SJSA1 (cell line): ENCODE measurements around the gene ZNF423. TPM values are rescaled to one million over a fixed set of nuclear protein-coding genes. Genes with fewer than 3 reads are reported as not detected.

Experiments
- DNase-seq, 2 experiments: peaks; one replicate each; pipeline ENCODE4 v3.0.0-alpha.2; 2015 to 2020; ENCODE audit warnings: low spot score in 2 of 2, low read depth in 1 of 2
- H3K27ac ChIP-seq: fragments of 250-450 bp; sonication (Bioruptor Pico); 2 replicates; pipeline ENCODE4 v1.5.1; 2020; ENCODE audit warnings: mild to moderate bottlenecking, moderate library complexity
- H3K27me3 ChIP-seq: fragments of 250-450 bp; sonication (Bioruptor Pico); replicated peaks from 2 replicates; pipeline ENCODE4 v1.5.1; 2020; ENCODE audit warnings: mild to moderate bottlenecking, moderate library complexity
- H3K36me3 ChIP-seq: fragments of 250-450 bp; sonication (Bioruptor Pico); 2 replicates; pipeline ENCODE4 v1.5.1; 2020; ENCODE audit warnings: mild to moderate bottlenecking
- H3K4me1 ChIP-seq: fragments of 250-450 bp; sonication (Bioruptor Pico); replicated peaks from 2 replicates; pipeline ENCODE4 v1.6.1; 2021; ENCODE audit warnings: mild to moderate bottlenecking
- H3K4me3 ChIP-seq: fragments of 250-450 bp; sonication (Bioruptor Pico); 2 replicates; pipeline ENCODE4 v1.5.1; 2020; ENCODE audit warnings: mild to moderate bottlenecking
- H3K9me3 ChIP-seq: fragments of 250-450 bp; sonication (Bioruptor Pico); replicated peaks from 2 replicates; pipeline ENCODE4 v1.5.1; 2020; ENCODE audit warnings: mild to moderate bottlenecking
- total RNA-seq: library from RNA; depleted of rRNA; stranded (reverse); fragments of >200 nt; shearing (Covaris generic); gene quantifications from 2 replicates; pipeline ENCODE4 v1.2.3, GENCODE V29; 2014

Gene ZNF423
- total RNA-seq, 1 experiment from 2014 or later: 5.4 TPM

DNA sequence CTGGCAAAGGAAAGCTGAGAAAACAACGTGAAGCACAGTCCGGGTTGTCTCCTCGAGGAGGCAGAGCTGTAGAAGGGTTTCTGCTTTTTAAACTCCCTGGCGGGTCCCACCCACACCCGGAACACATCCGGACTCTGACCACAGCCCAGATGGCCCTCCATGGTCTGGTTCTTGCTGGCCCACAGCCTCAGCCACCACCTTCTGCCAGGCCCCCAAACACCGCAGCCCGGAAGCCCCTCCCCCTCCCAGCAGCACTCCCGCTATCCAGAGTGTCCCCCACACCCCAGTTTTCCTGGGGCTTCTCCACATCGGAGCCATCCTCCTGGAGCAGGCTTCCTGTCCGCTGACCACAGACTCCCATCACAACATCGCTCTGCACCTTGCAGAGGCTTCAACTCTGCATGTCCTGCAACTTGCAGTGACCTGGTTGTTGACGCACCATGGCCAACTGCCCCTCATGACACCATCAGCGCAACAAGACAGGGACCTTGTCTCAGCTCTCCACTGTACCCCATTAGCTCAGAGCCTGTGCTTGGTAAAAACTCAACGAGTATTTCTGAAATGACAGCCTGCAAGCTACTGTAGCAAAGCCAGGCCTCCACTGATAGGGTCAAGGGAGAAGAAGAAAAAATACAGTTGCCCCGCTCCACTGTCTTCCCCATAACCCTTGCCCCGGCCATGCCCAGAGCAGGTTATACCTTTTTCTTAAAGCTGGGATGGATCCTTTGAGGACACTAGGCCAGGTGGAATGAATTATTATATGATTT lies 352.5 kb downstream of the ZNF423 start:
- no peak for DNase-seq
- H3K36me3 ChIP-seq: no peaks in the 10 kb centered on the region
- H3K4me1 ChIP-seq: no peaks in the 10 kb centered on the region
- H3K27me3 ChIP-seq: no peaks in the 10 kb centered on the region
- no peak overlapping the region for H3K4me3 ChIP-seq
- H3K27ac ChIP-seq: no peak overlapping the region
- H3K9me3 ChIP-seq: no peaks in the 10 kb centered on the region

- Histone ChIP-seq H3K4me1 (no peaks in the 10 kb centered on the region), H3K27ac (no peak overlapping the region), H3K4me3 (no peak overlapping the region), H3K9me3 (no peaks in the 10 kb centered on the region), H3K27me3 (no peaks in the 10 kb centered on the region), H3K36me3 (no peaks in the 10 kb centered on the region)
- no peak for DNase-seq
These were observed 353.6 kb downstream of the ZNF423 start for GRCh38 chr16:49502136-49502881.

- Histone ChIP-seq H3K4me3 (no peak overlapping the region), H3K9me3 (no peaks in the 10 kb centered on the region), H3K27me3 (no peaks in the 10 kb centered on the region), H3K36me3 (no peaks in the 10 kb centered on the region), H3K4me1 (no peaks in the 10 kb centered on the region), H3K27ac (no peak overlapping the region)
- no peak for DNase-seq
These were observed 355.9 kb downstream of the ZNF423 start for GRCh38 chr16:49499869-49500610.

DNA sequence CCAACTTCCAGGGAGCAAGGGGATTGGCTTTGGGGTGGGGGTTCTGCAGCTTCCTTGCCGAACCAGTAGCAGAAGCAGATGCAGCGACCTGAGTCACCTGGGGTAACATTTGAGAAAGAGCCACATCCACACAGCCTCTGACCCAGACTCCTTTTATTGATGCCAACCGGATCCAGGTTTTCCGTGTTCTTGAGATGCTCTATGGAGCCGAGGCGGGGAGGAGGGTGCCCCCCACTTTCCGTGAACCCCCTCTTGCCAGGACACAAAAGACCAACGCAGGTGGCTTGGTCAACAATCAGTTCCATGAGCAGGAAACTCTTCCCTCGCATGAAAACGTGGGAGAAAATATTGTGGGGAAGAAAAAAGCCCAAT lies 356.5 kb downstream of the ZNF423 start:
- Histone ChIP-seq H3K27ac (no peak overlapping the region), H3K9me3 (no peaks in the 10 kb centered on the region), H3K4me3 (no peak overlapping the region), H3K27me3 (no peaks in the 10 kb centered on the region), H3K4me1 (no peaks in the 10 kb centered on the region), H3K36me3 (no peaks in the 10 kb centered on the region)
- DNase-seq: no peak

DNA sequence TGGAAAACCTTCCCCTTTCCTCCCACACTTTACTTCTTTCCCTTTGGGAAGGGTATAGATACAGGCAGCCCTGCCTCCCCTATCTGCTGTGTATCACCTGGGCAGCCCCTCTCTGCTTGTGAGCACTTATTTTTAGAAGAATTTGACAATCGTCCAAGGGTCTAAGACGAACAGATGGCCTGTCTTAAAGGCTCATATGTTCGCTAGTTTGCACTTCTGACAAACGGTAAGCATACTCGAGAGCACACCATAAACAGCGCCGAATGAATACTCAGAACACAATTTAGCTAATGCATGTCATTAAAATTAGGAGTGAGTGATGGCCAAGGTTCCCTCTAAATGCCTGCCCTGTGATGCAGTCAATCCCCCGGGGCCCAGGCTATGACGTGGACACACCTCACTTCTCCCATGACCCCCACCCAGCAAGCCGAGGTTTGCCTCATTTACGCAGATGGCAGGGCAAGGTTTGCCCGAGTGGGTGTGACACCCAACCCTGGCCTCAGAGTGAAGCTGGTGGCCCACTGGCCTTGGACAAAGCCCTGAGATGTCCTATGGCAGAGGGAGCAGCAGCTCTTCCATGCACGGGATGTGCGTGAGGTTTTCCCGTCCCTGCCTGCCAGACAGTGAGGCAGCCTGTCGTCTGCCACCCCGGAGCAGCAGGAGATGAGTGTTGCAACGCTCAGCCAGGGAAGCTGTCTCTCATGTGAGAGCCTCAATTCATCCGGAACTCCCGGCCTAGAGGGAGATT lies 357.1 kb downstream of the ZNF423 start:
- DNase-seq: no peak
- no peaks in the 10 kb centered on the region for H3K9me3 ChIP-seq
- H3K27me3 ChIP-seq: no peaks in the 10 kb centered on the region
- no peaks in the 10 kb centered on the region for H3K36me3 ChIP-seq
- H3K27ac ChIP-seq: no peak overlapping the region
- H3K4me1 ChIP-seq: no peaks in the 10 kb centered on the region
- no peak overlapping the region for H3K4me3 ChIP-seq

DNA sequence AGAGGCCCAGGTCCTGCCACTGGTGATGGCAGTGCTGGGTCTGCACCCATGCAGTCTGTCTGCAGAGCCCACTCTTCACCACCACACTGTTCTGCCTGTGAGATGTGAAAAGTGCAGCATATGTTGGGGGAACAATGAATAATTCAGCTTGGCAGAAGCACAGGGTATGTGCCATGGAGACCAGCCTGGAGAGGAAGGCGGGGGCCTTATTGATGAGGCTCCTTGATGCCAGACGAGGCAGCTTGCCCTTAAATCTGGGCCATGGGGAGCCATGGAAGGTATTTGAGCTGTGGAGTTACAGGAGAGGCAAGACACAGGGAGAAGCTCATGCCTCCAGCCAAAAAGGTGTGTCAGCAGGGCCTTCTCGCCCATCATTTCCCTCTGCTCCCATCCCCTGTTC lies 357.6 kb downstream of the ZNF423 start:
- no peaks in the 10 kb centered on the region for H3K36me3 ChIP-seq
- no peak overlapping the region for H3K27ac ChIP-seq
- no peaks in the 10 kb centered on the region for H3K27me3 ChIP-seq
- no peaks in the 10 kb centered on the region for H3K9me3 ChIP-seq
- no peak overlapping the region for H3K4me3 ChIP-seq
- H3K4me1 ChIP-seq: no peaks in the 10 kb centered on the region
- no peak for DNase-seq

GRCh38 chr16:49497466-49497865 lies 358.4 kb downstream of the ZNF423 start:
- H3K27ac ChIP-seq: no peak overlapping the region
- DNase-seq: no peak
- no peaks in the 10 kb centered on the region for H3K36me3 ChIP-seq
- H3K9me3 ChIP-seq: no peaks in the 10 kb centered on the region
- no peak overlapping the region for H3K4me3 ChIP-seq
- H3K27me3 ChIP-seq: no peaks in the 10 kb centered on the region
- no peaks in the 10 kb centered on the region; the same call in 1 of the 2 replicates for H3K4me1 ChIP-seq

GRCh38 chr16:49496656-49497055 lies 359.3 kb downstream of the ZNF423 start:
- H3K36me3 ChIP-seq: no peaks in the 10 kb centered on the region
- no peak overlapping the region for H3K4me3 ChIP-seq
- no peaks in the 10 kb centered on the region for H3K9me3 ChIP-seq
- DNase-seq: no peak
- H3K27ac ChIP-seq: no peak overlapping the region
- H3K27me3 ChIP-seq: no peaks in the 10 kb centered on the region
- peaks cover 5% of the 10 kb centered on the region for H3K4me1 ChIP-seq

DNA sequence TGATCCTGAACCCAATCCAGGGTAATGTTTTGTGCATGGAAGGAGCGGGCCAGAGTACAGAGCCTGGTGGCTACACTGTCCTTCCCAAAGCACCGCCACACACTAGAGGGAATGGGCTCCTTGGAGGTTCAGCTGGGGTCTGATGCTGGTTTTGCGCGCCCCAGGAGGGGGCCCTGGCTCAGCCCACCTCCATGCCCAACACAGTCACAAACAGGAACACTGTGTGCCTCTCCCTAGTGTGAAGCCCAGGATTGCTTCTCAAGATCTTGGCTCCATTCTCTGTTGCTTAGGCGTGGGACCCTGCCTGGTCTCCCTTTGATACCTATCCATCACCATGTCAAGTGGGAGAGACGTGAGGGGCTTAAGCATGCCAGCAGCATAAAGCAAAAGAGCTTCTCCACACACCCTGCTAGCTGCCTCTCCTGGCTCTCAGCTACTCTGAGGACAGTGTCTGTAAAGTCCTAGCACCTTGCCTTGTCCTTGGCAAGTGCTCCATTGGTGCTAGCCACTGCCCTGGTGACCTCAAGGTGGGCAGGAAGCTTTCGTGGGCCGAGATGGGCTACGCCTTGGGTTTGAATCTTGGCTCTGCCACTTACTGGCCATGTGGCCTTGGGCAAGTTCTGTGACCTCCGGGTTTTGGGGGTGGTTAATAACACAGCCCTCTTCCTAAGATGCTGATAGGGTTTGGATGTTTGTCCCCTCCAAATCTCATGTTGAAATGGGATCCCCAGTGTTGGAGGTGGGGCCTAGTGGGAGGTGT lies 360.1 kb downstream of the ZNF423 start:
- no peaks in the 10 kb centered on the region for H3K36me3 ChIP-seq
- H3K4me1 ChIP-seq: peaks cover 5% of the 10 kb centered on the region
- DNase-seq: no peak
- H3K27ac ChIP-seq: no peak overlapping the region
- H3K4me3 ChIP-seq: no peak overlapping the region
- no peaks in the 10 kb centered on the region for H3K9me3 ChIP-seq
- no peaks in the 10 kb centered on the region for H3K27me3 ChIP-seq

- DNase-seq: no peak
These were observed 360.9 kb downstream of the ZNF423 start for GRCh38 chr16:49494891-49495566.

GRCh38 chr16:49494474-49494873 lies 361.4 kb downstream of the ZNF423 start:
- no peaks in the 10 kb centered on the region for H3K36me3 ChIP-seq
- no peaks in the 10 kb centered on the region for H3K27me3 ChIP-seq
- no peak overlapping the region for H3K4me3 ChIP-seq
- H3K9me3 ChIP-seq: no peaks in the 10 kb centered on the region
- no peak overlapping the region for H3K27ac ChIP-seq
- DNase-seq: no peak
- peaks cover 5% of the 10 kb centered on the region for H3K4me1 ChIP-seq

More at GRCh38 chr16:49494891-49495566, 360.9 kb downstream of the ZNF423 start:
- H3K4me1 ChIP-seq: peaks cover 5% of the 10 kb centered on the region
- H3K9me3 ChIP-seq: no peaks in the 10 kb centered on the region
- H3K27ac ChIP-seq: no peak overlapping the region
- H3K27me3 ChIP-seq: no peaks in the 10 kb centered on the region
- H3K36me3 ChIP-seq: no peaks in the 10 kb centered on the region
- no peak overlapping the region for H3K4me3 ChIP-seq

- H3K27ac ChIP-seq: no peak overlapping the region
- no peaks in the 10 kb centered on the region for H3K9me3 ChIP-seq
- H3K27me3 ChIP-seq: no peaks in the 10 kb centered on the region
- H3K4me3 ChIP-seq: no peak overlapping the region
- H3K36me3 ChIP-seq: no peaks in the 10 kb centered on the region
- no peak for DNase-seq
- H3K4me1 ChIP-seq: peaks cover 5% of the 10 kb centered on the region
These were observed 362.1 kb downstream of the ZNF423 start for GRCh38 chr16:49493836-49494235.
